Measurements from ENCODE around the gene EIF5. TPM values are rescaled to one million over a fixed set of nuclear protein-coding genes. Genes with fewer than 3 reads are reported as not detected.

The EIF5 gene
- total RNA-seq, 1 donor from 2014 or later = 186 TPM

DNA sequence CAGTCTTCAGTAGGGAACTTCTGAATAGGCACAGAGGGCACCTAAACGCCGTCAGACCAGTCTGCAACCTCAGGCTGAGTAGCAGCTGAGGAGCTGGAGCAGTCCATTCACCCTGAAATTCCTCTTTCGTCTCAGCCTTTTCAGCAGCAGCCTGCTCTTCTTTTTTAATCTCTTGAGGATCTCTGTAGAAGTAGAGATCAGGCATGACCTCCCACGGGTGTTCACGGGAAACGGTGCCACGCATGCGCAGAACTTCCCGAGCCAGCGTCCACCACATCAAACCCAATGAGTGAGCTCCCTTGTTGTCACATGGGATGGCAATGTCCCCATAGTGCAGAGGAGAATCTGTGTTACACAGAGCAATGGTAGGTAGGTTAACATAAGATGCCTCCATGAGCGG, 40.1 kb downstream of the EIF5 start:
- TF ChIP-seq POLR2A (IDR thresholded peaks at IDR 0.05) = no peak
- TF ChIP-seq POLR2AphosphoS5 (IDR thresholded peaks at IDR 0.05; ENCODE audit: insufficient read depth in 1 of 2, low read depth in 1 of 2) = no peak
- H3K27me3 ChIP-seq = no peaks in the 10 kb centered on the region

DNA sequence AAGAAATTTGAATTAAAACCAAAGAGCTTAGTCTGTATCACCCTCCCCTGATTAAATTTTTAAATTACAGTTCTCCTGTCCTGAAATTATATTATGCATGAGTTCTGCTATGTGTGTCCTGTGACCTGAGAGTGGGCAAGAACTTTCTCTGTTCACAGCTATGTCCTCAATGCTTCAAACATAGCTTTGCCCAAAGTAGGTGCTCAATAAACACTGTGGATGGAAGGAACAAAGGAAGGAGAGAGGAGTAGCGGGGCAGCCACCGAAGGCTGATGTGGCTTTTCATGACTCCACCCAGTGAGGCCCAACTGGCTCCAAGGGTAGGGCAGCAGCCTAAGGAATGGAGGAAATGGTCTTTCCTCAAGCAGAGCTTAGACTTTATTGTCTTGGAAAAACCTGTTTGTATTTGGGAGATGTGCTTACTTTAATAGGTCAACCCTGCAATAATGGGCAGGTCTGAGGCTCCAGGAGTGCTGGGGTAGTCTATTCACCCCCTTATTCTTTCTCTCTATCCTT, 43.5 kb downstream of the EIF5 start:
- Histone ChIP-seq H3K27ac (no peak overlapping the region), H3K27me3 (no peaks in the 10 kb centered on the region), H3K36me3 (no peaks in the 10 kb centered on the region), H3K4me1 (no peaks in the 10 kb centered on the region), H3K4me3 (no peak overlapping the region), H3K9me3 (no peaks in the 10 kb centered on the region)
- intact Hi-C loops (cut with DNase I) = no loop called here
- TF ChIP-seq POLR2AphosphoS5 (IDR thresholded peaks at IDR 0.05; ENCODE audit: insufficient read depth in 1 of 2, low read depth in 1 of 2) (no peak), POLR2A (IDR thresholded peaks at IDR 0.05) (no peak)
- TF ChIP-seq, protein P1, sequence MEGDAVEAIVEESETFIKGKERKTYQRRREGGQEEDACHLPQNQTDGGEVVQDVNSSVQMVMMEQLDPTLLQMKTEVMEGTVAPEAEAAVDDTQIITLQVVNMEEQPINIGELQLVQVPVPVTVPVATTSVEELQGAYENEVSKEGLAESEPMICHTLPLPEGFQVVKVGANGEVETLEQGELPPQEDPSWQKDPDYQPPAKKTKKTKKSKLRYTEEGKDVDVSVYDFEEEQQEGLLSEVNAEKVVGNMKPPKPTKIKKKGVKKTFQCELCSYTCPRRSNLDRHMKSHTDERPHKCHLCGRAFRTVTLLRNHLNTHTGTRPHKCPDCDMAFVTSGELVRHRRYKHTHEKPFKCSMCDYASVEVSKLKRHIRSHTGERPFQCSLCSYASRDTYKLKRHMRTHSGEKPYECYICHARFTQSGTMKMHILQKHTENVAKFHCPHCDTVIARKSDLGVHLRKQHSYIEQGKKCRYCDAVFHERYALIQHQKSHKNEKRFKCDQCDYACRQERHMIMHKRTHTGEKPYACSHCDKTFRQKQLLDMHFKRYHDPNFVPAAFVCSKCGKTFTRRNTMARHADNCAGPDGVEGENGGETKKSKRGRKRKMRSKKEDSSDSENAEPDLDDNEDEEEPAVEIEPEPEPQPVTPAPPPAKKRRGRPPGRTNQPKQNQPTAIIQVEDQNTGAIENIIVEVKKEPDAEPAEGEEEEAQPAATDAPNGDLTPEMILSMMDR (IDR thresholded peaks at IDR 0.05) = no peak
- no peak for DNase-seq (ENCODE audit: extremely low spot score in 2 of 2)

More for the DNA sequence above, 40.1 kb downstream of the EIF5 start:
- intact Hi-C loops (cut with DNase I) = no loop called here
- Histone ChIP-seq H3K4me1 (no peaks in the 10 kb centered on the region), H3K36me3 (no peaks in the 10 kb centered on the region), H3K27ac (no peak overlapping the region), H3K9me3 (no peaks in the 10 kb centered on the region), H3K4me3 (no peak overlapping the region)
- no peak for DNase-seq (ENCODE audit: extremely low spot score in 2 of 2)

DNA sequence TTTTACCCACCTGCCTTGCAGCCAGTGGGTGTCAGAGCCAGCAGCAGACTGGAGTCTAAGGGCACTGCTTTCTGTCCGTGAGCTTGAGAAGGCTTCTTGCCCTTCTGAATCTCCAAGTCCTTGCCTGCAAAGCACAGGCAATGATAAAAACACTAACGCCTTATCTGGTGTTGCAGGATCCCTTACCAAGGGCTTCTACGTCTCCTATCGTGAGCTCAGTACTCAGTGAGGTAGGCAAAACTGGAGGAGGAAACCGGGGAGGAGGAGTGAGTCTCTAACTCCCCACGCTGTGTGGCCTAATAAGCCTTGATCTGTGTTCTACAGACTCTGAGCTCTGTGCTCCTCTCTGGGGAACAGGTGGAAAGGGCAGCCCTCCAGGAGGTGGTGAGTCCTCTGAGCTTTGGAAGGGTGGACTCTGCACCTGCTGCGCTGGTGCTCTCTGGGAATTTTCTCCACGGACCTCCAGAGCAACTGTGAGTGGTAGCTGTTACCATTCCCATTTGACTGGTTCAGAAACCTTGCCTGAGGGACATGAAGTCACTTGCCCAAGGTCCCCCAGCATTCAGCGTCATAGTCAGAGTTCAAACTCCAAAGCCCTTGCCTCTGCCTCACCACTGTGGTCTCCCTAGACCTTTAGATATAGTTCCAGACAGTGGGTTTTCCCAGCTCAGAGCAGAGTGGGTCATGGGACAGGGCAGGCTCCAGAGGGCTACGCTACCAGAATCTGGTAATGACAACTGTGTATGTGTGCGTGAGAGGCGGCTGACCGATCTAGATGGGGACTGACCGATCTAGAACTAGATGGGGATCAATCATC, 44.2 kb downstream of the EIF5 start:
- Histone ChIP-seq H3K27me3 (no peaks in the 10 kb centered on the region), H3K4me1 (no peaks in the 10 kb centered on the region), H3K9me3 (no peaks in the 10 kb centered on the region), H3K4me3 (no peak overlapping the region), H3K36me3 (no peaks in the 10 kb centered on the region), H3K27ac (no peak overlapping the region)
- TF ChIP-seq POLR2A (IDR thresholded peaks at IDR 0.05) (no peak), POLR2AphosphoS5 (IDR thresholded peaks at IDR 0.05; ENCODE audit: insufficient read depth in 1 of 2, low read depth in 1 of 2) (no peak)
- TF ChIP-seq, protein P1 (IDR thresholded peaks at IDR 0.05) = no peak
- intact Hi-C loops (cut with DNase I) = no loop called here
- DNase-seq (ENCODE audit: extremely low spot score in 2 of 2) = no peak

DNA sequence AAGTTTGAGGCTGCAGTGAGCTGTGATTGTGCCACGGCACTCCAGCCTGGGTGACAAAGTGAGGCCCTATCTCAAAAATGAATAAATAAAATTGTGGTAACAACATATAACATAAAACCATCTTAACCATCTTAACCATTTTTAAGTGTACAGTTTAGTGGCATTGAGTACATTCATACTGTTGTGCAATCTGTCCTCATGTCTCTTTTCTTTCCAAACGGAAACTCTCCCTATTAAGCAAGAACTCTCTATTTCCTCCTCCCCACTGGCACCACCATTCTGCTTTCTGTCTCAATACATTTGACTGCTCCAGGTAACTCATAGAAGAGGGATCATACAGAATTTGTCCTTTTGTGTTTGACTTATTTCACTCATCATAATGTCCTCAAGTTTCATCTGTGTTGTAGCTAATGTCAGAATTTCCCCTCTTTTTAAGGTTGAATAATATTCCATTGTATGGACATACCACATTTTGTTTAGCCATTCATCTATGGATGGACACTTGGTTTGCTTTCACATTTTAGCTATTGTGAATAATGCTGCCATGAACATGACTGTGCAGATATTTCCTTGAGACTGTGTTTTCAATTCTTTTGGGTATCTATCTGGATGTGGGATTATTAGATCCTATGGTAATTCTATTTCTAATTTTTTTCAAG, 46.8 kb downstream of the EIF5 start:
- H3K4me1 ChIP-seq = peaks cover 7% of the 10 kb centered on the region
- no peak overlapping the region for H3K4me3 ChIP-seq
- no peaks in the 10 kb centered on the region for H3K36me3 ChIP-seq
- H3K27ac ChIP-seq = no peak overlapping the region
- intact Hi-C loops (cut with DNase I) = no loop called here
- H3K27me3 ChIP-seq = no peaks in the 10 kb centered on the region
- DNase-seq (ENCODE audit: extremely low spot score in 2 of 2) = no peak
- TF ChIP-seq POLR2A (IDR thresholded peaks at IDR 0.05) (no peak), POLR2AphosphoS5 (IDR thresholded peaks at IDR 0.05; ENCODE audit: insufficient read depth in 1 of 2, low read depth in 1 of 2) (peak in 1 of 2 donors; percentile 34)
- TF ChIP-seq, protein P1 (IDR thresholded peaks at IDR 0.05) = no peak
- no peaks in the 10 kb centered on the region for H3K9me3 ChIP-seq

DNA sequence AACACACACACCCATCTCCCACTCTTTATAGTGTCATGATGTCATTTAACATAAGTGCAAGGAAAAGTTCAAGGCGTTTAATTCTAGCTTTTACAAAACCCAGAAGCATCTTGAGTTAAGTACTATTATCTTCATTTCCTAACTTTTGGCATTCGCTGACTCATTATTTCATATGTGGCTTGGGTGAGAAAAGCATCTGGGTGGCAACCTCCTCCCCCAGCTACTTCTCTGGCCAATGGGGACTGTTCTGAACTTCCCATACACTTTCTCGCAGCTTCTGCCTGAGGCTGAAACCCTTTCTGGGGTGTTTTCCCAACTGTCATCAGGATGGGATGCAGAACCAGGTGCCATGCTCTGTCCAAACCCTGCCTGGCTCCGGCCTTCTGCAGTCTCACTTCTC, 48.3 kb downstream of the EIF5 start:
- intact Hi-C loops (cut with DNase I) = no loop called here
- Histone ChIP-seq H3K27ac (no peak overlapping the region), H3K4me1 (peaks cover 21% of the 10 kb centered on the region), H3K4me3 (no peak overlapping the region), H3K27me3 (no peaks in the 10 kb centered on the region), H3K9me3 (no peaks in the 10 kb centered on the region), H3K36me3 (no peaks in the 10 kb centered on the region)
- no peak for DNase-seq (ENCODE audit: extremely low spot score in 2 of 2)
- TF ChIP-seq POLR2A (IDR thresholded peaks at IDR 0.05) (no peak), POLR2AphosphoS5 (IDR thresholded peaks at IDR 0.05; ENCODE audit: insufficient read depth in 1 of 2, low read depth in 1 of 2) (no peak)
- TF ChIP-seq, protein P1 (IDR thresholded peaks at IDR 0.05) = no peak
